Activated CD8-positive, alpha-beta memory T cell treated with anti-CD3 and anti-CD28 coated beads, Interleukin-2, amount 10 ng/mL, durations not matched to agents 7 days and 5 days (primary cell): Measurements from ENCODE around the gene ST14. TPM values are rescaled to one million over a fixed set of nuclear protein-coding genes. Genes with fewer than 3 reads are reported as not detected.

ENCODE experiments used
- ATAC-seq: fragments of 150-1000 bp; cut with Tn5 transposase; one replicate; pipeline ENCODE4 v1.10.0; 2021; ENCODE audit warnings: moderate library complexity
- CTCF ChIA-PET: fragments of 350-600 bp; sonication (Branson Sonifier 250); formaldehyde crosslinking; loops from one replicate; lab custom pipeline; 2021; ENCODE audit warnings: antibody characterized with exemption; lab: Charles Lee
- DNase-seq: peaks from one replicate; pipeline ENCODE4 v3.0.0-alpha.2; 2020
- H3K27ac Mint-ChIP-seq: one replicate; pipeline ENCODE4 v1.8.0; 2021; ENCODE audit warnings: mild to moderate bottlenecking, mixed read lengths
- H3K27me3 Mint-ChIP-seq: one replicate; pipeline ENCODE4 v1.8.0; 2021; ENCODE audit warnings: mixed read lengths
- H3K36me3 Mint-ChIP-seq: one replicate; pipeline ENCODE4 v1.8.0; 2021; ENCODE audit warnings: mild to moderate bottlenecking, mixed read lengths
- H3K4me1 Mint-ChIP-seq: one replicate; pipeline ENCODE4 v1.8.0; 2021; ENCODE audit warnings: mixed read lengths
- H3K4me3 Mint-ChIP-seq: one replicate; pipeline ENCODE4 v1.8.0; 2021; ENCODE audit warnings: mild to moderate bottlenecking, moderate library complexity, mixed read lengths
- H3K9me3 Mint-ChIP-seq: one replicate; pipeline ENCODE4 v1.8.0; 2022; ENCODE audit warnings: low read depth, mixed read lengths
- total RNA-seq, 2 experiments: library from RNA; stranded (reverse); gene quantifications; one replicate each; pipeline ENCODE4 v1.2.3, GENCODE V29; 2021

The ST14 gene
- total RNA-seq, 2 experiments from 2014 or later: not detected

DNA sequence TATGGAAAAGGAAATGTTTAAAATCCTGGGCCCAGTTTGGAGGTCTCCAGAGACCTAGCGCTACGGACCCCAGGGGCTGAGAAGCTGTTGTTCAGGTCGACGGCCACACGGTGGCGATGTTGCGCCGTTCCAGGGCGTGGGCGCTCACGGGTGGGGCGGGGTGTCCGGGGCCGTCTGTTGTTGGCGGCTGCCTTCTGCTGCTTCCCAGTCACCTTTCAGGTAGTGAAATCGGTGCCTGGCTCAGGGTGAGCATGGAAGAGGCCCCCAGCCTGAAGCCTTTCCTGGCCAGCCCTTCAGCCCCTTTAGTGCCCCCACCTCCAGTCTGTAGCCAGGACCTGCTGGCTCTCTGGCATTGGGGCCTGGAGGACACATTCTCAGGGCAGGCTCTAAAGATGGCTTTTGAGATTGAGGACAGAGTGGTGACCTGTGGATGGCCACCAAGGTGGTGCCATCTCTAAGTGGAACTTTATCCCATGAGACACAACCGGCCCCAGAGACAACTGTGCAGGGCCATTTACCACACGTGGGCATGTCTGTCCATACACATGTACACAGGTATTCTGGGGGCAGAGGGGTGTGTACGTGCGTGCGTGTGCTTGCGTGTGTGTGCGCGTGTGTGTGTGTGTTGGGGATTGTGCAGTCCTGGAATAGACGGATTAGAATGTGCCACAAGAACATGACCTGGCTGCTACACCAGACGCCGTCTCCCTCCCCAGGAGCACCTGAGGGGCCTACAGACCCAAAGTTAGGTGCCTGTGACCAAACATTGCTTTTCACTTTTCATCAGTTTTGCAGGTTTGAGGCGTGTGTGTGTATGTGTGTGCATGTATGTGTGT, 53.8 kb downstream of the ST14 start:
- ATAC-seq (peak; percentile 91), DNase-seq (peak; percentile 73)
- no peak overlapping the region for H3K4me3 Mint-ChIP-seq
- H3K4me1 Mint-ChIP-seq: no peaks in the 10 kb centered on the region
- no peaks in the 10 kb centered on the region for H3K9me3 Mint-ChIP-seq
- H3K27ac Mint-ChIP-seq: no peak overlapping the region
- CTCF ChIA-PET: interaction anchor here (0.6 to 2.3 kb wide), 28 partner anchors 8 to 686 kb away, joined by 3 to 26 read pairs (median 4); partner anchors contain the start of gene ADAMTS8
- H3K27me3 Mint-ChIP-seq: peaks cover 7% of the 10 kb centered on the region
- H3K36me3 Mint-ChIP-seq: no peaks in the 10 kb centered on the region

DNA sequence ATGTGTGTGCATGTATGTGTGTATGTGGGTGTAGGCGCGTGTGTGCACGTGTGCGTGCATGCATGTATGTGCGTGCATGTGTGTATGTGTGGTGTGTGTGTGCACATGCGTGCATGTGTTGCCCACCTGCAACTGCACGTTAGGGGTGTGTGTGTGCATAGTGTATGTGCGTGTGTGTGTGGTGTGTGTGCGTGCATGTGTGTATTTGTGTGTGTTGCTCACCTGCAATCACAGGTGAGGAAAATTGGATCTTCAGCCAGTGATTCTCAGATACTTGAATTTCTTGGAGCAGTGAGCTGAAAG, 54.3 kb downstream of the ST14 start:
- CTCF ChIA-PET: interaction anchor here (1.2 kb wide), 1 partner anchor 217 kb away, joined by 4 read pairs; no protein-coding TSS in a partner anchor
- Mint-ChIP-seq H3K4me3 (no peak overlapping the region), H3K4me1 (no peaks in the 10 kb centered on the region), H3K9me3 (no peaks in the 10 kb centered on the region), H3K36me3 (no peaks in the 10 kb centered on the region), H3K27ac (no peak overlapping the region), H3K27me3 (peaks cover 7% of the 10 kb centered on the region)
- ATAC-seq (no peak), DNase-seq (peak; percentile 19)

DNA sequence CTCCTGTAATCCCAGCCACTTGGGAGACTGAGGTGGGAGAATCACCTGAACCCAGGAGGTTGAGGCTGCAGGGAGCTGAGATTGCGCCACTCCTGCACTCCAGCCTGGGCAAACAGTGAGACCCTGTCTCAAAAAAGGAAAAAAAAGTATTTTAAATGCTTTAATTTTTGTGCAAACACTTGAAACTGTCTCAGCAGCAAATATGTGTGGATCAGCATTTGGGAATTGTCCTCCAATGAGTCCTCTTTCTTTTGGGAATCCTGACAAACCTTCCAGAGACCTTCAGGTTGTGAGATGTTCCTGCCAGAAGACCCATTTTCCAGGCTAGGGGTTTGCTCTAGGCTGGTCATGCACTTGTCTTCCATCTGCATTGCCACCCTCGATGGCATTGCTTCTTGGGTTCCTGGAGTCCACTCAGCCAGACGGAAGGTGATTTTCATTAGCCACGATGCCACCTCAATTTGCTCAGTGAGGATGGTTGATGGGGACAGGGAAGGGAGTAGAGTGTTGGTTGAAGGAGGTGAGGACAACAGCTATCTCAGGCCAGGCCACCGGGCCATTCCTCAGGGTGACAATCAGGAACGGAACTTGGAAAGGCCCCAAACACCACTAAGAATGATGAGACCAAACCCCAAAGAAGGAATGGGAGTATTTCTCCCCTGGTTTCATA, 55.4 kb downstream of the ST14 start:
- Mint-ChIP-seq H3K4me1 (no peaks in the 10 kb centered on the region), H3K27me3 (peaks cover 7% of the 10 kb centered on the region), H3K9me3 (no peaks in the 10 kb centered on the region), H3K36me3 (no peaks in the 10 kb centered on the region), H3K4me3 (no peak overlapping the region), H3K27ac (no peak overlapping the region)
- ATAC-seq (no peak), DNase-seq (peak; percentile 26)
- CTCF ChIA-PET: interaction anchor here (1.2 to 1.5 kb wide), 2 partner anchors 175 to 216 kb away, joined by 3 to 4 read pairs; no protein-coding TSS in a partner anchor

DNA sequence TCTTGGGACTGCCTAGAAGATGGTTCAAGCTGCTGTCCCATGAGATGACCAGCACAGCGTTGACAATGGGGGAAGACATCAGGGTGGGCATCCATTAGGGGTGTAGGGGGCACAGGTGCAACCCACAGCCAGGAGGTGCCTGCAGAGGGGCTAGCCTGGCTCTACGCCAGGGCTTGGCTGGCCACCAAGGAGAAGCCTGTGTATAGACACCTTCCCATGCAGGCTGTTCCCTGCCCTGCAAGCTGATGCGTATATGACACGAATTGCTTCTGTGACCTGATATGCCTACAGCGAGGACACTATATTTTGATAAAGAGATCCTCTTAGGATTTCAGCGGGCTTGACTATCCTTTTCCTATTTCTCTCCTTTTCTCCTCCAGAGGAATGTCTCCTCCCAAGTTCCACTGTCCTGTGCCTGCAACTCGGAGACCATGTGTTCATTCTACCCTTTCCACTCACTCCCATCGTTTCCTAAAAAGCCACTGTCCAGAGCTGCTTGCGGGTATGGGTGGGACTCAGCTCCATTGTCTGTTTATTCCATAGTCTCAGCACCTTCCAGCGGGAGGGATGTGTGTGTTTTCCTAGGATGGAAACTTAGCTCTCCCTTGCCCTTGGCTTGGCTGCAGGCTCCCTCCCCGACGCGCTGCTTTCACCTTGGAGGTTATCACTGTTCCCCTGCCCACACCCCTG, 56.1 kb downstream of the ST14 start:
- peak; percentile 34 for DNase-seq
- Mint-ChIP-seq H3K27me3 (peaks cover 7% of the 10 kb centered on the region), H3K27ac (no peak overlapping the region), H3K9me3 (no peaks in the 10 kb centered on the region), H3K36me3 (no peaks in the 10 kb centered on the region), H3K4me1 (no peaks in the 10 kb centered on the region), H3K4me3 (no peak overlapping the region)
- CTCF ChIA-PET: interaction anchor here (1.1 to 1.5 kb wide), 3 partner anchors 175 to 217 kb away, joined by 3 to 4 read pairs (median 3); no protein-coding TSS in a partner anchor
- ATAC-seq: no peak

DNA sequence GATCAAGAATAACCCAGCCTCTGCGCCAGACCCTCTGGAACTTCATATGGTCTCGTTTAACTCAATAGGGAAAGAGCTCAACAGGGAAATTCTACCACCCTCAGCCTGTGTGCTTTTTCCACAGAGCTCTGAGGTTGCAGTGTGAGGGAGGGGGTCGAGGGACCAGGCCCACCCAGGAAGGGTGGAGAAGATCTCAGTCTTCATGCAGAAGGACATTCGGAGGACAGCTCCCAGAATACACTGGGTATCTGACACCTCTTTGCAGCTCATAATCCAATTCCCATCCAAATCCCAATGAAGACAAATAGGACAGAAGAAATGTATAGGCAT, 56.6 kb downstream of the ST14 start:
- H3K4me1 Mint-ChIP-seq: no peaks in the 10 kb centered on the region
- no peaks in the 10 kb centered on the region for H3K36me3 Mint-ChIP-seq
- ATAC-seq (no peak), DNase-seq (peak; percentile 15)
- CTCF ChIA-PET: interaction anchor here (1.1 to 1.5 kb wide), 3 partner anchors 174 to 217 kb away, joined by 3 to 4 read pairs (median 3); no protein-coding TSS in a partner anchor
- H3K27me3 Mint-ChIP-seq: peaks cover 6% of the 10 kb centered on the region
- no peak overlapping the region for H3K4me3 Mint-ChIP-seq
- H3K9me3 Mint-ChIP-seq: no peaks in the 10 kb centered on the region
- H3K27ac Mint-ChIP-seq: no peak overlapping the region

DNA sequence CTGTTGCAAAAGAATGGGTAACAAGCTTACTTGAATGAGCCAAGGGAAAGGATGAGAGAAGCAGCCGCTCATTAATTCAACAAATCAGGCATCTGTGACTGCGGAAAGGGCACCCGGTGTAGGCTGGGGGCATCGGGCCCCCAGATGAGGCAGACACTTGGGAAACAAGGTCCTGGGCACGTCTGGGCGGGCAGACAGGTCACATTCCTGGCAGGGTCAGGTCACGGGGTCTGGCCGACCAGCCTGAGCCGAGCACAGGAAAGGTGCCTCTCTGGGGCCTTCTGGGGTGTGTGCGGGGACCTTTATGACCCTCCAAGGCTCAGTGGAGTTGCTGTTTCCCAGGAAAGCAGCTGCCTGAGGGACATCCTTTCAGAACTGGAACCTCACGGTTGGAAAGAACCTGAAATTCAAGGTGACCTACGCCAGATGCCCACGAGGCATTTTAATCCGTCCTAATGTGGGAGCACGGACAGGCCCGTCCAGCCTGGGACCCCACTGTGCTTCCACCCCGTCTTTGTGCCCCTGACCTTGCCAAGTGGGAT, 57.1 kb downstream of the ST14 start:
- CTCF ChIA-PET: interaction anchor here (1.1 to 1.5 kb wide), 3 partner anchors 174 to 216 kb away, joined by 3 to 4 read pairs (median 3); no protein-coding TSS in a partner anchor
- DNase-seq (peak; percentile 35), ATAC-seq (no peak)
- Mint-ChIP-seq H3K27me3 (peaks cover 5% of the 10 kb centered on the region), H3K27ac (no peak overlapping the region), H3K9me3 (no peaks in the 10 kb centered on the region), H3K4me3 (no peak overlapping the region), H3K4me1 (no peaks in the 10 kb centered on the region), H3K36me3 (no peaks in the 10 kb centered on the region)

DNA sequence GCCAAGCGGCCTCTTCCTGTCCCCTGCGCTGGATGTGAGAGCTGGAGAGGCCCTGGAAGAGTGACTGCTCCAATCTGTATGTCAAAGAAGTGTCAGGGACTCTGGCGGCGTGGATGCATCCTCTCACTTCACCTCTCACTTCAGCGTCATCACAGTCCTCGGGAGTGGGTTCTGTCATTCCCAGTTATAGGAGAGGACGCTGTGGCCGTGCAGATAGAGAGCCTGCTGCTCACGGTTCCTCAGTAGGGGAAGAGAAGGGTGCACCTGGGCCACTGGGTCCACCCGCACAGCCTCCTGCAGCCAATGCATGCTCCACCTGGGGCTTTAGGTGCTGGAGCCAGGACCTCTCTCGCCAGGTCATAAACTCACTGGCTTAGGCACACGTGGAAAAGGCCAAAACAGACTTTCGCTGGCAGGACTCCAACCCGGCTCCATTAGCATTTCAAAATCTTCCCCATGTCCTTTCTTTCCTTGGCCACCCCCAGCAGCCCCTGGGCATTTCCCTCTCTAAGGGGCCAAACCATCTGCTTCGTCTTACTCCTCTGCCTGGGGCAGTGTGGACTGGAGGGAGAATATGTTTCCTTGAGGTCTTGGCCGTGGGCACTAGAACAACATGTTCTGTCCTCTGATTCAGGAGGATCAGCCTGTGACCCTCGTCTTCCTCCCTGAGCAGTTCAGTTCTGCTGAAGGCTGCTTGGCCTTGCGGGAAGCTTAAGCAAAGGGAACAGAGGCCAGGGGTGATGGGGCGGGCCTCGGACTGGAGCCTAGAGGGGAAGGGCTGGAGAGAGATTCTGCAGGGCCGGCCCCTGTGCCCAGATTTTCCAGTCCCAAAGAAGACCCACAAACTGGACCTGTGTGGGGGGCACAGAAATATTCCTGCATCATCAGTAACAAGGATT, 57.8 kb downstream of the ST14 start:
- no peaks in the 10 kb centered on the region for H3K9me3 Mint-ChIP-seq
- peaks cover 1% of the 10 kb centered on the region for H3K4me1 Mint-ChIP-seq
- CTCF ChIA-PET: no interaction called here
- H3K4me3 Mint-ChIP-seq: no peak overlapping the region
- H3K36me3 Mint-ChIP-seq: no peaks in the 10 kb centered on the region
- no peak overlapping the region for H3K27ac Mint-ChIP-seq
- DNase-seq: peak; percentile 37
- ATAC-seq: no peak
- peaks cover 2% of the 10 kb centered on the region for H3K27me3 Mint-ChIP-seq

DNA sequence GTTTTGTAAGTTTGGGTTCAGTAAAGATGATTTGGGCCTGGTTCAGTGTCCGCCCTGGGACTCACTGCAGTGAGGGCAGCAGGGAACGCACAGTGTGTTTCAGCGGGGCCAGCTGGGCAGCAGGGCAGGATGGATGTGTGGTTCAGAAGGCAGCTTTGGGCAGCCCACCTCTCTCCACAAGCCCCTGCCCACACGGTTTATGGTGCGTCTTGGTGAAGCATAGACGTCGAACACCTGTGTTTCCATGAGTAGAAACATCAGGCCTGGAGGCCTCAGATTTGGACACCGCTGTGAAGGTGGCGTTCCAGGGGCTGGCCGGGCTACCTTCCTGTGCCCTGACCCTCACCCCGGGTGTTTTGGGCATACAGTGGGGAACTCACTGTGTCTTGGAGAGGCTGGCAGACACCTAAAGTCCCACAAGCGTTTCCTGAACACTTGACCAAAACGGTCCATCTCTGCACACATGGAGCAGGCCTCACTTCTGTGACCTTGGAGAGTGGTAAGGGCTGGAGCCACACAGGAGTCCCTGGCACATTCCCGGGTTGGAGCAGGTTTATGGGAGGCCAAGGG, 59.0 kb downstream of the ST14 start:
- Mint-ChIP-seq H3K27ac (no peak overlapping the region), H3K36me3 (no peaks in the 10 kb centered on the region), H3K4me3 (no peak overlapping the region), H3K4me1 (peaks cover 13% of the 10 kb centered on the region), H3K9me3 (no peaks in the 10 kb centered on the region), H3K27me3 (peaks cover 2% of the 10 kb centered on the region)
- no peak for ATAC-seq
- CTCF ChIA-PET: no interaction called here
- DNase-seq: no peak

DNA sequence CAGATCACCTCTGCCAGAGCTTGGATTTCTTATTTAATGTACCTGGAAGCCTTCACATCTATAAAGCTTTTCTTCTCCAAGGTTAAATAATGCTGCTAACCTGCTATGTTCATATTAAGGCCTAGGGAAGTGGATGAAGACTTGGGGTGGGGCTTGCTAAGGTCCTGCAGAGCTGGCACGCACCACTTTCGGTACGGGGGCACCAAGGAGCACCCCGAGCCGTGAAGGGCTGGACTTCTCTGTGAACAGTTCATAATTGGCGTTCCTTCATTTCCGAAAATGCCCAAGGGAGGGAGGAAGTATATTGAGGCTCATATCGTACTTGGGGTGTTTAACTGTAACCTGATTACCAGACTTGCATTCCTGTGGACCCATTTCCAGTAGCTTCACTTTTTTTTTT, 59.6 kb downstream of the ST14 start:
- H3K27me3 Mint-ChIP-seq: peaks cover 2% of the 10 kb centered on the region

DNA sequence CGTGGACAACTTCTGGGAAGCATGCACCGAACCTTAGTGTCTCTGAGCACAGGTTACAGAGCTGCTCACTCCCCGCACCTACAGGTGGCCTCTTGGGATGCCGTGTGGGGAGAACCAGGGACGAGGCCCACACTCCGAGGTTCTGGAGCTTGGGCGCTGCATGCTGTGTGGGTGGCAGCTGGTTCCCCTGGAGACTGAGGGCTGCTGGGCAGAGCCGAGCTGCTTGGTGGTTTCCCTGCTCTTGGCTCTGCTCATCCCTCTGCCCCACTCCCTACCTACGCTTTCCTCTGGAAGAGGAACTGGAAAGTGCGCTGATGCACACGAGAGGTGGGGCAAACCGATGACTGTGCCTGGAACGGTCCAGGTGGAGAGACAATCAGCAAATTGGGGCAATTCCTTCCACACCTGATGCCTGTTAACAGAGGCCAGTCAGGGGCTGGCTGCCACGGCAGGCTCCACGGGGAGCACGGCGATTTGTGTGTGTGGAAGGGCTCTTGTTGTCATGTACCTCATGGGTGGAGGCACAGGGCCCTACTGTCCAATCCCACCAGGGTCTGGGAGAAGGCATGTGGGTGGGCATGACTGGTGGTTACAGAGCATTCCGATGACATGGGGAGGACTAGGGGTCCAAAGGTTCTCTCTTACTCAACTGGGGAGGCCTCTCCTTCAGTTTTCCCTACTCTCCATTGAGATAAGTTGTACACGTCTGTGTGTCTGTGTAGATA, 60.9 kb downstream of the ST14 start:
- no peak overlapping the region for H3K4me3 Mint-ChIP-seq
- peaks cover 17% of the 10 kb centered on the region for H3K4me1 Mint-ChIP-seq
- ATAC-seq: no peak
- H3K27ac Mint-ChIP-seq: no peak overlapping the region
- CTCF ChIA-PET: interaction anchor here (1.6 kb wide), 1 partner anchor 8 kb away, joined by 10 read pairs; no protein-coding TSS in a partner anchor
- H3K36me3 Mint-ChIP-seq: no peaks in the 10 kb centered on the region
- no peaks in the 10 kb centered on the region for H3K9me3 Mint-ChIP-seq
- no peak for DNase-seq
- no peaks in the 10 kb centered on the region for H3K27me3 Mint-ChIP-seq

More for the DNA sequence above, 59.6 kb downstream of the ST14 start:
- no peak overlapping the region for H3K4me3 Mint-ChIP-seq
- DNase-seq (no peak), ATAC-seq (no peak)
- H3K9me3 Mint-ChIP-seq: no peaks in the 10 kb centered on the region
- no peak overlapping the region for H3K27ac Mint-ChIP-seq
- CTCF ChIA-PET: no interaction called here
- no peaks in the 10 kb centered on the region for H3K36me3 Mint-ChIP-seq
- H3K4me1 Mint-ChIP-seq: peaks cover 17% of the 10 kb centered on the region

DNA sequence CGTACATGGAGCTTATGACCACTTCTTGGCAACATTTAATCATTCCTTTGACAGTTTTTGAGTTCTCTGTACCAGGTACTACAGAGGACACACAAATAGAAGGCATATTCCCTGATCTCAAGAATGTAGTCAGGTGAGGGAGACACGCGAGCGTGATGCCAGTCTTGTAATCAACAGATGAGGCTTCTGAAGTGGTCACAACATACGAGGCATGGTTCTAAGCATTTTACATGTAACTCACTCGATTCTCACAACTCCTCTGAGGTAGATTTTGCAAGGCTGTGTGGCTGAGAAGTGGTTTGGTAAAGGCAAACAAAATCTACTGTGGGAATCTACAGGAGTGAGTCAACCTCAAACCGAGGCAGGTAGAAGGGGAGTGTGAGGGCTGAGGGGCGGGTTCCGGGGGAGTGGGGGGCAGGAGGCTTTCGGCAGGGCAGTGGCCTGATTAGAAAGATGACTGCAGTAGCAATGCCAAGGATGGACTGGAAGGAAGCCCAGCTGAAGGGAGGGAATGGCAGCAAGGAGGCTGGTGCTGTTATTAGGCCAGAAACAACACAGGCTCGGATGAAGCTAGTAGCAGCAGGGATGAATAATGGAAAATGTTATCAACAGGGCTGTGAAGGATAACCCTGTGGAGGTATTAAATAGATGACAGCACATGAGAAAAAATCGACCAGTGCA, 63.8 kb downstream of the ST14 start:
- DNase-seq: no peak
- no peaks in the 10 kb centered on the region for H3K27me3 Mint-ChIP-seq
- peak; percentile 45 for ATAC-seq
- CTCF ChIA-PET: no interaction called here
- H3K4me3 Mint-ChIP-seq: no peak overlapping the region
- H3K9me3 Mint-ChIP-seq: no peaks in the 10 kb centered on the region
- peaks cover 17% of the 10 kb centered on the region for H3K4me1 Mint-ChIP-seq
- no peaks in the 10 kb centered on the region for H3K36me3 Mint-ChIP-seq
- peak overlapping the region; percentile 42 for H3K27ac Mint-ChIP-seq
